M059J (cell line): ENCODE data around the gene AKR1D1. TPM values are rescaled to one million over a fixed set of nuclear protein-coding genes. Genes with fewer than 3 reads are reported as not detected.
"Not testable (repeated sequence)": the region's sequence is repeated elsewhere in the genome, so short reads cannot be mapped to it uniquely, and the experiment has no call there.

Source experiments
- DNase-seq: peaks from one replicate; pipeline ENCODE4 v3.0.0-alpha.2; 2012; ENCODE audit warnings: low read depth
- total RNA-seq: library from RNA; depleted of rRNA; stranded (reverse); fragments of >200 nt; shearing (Covaris generic); gene quantifications from 2 replicates; pipeline ENCODE4 v1.2.3, GENCODE V29; 2014

Gene AKR1D1
- total RNA-seq, 1 experiment from 2014 or later = not detected

DNA sequence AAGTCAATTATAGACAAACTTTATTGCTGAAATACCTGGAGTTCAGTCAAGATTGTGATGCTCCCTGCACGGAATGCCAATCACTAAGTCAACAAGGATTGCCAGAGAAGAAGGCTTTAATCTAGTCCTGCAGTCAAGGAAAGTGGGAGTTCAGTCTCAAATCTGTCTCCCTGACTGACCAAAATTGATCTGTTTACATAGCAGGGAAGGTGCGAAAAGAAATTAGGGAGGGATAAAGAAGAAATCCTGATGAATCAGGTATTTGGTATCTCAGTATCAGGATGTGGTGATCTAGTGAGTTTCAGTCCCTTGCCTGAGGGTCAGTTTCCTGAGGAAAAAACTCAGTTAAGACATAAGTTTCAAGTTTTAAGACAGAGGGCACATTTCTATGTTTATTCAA, 2.1 kb upstream of the AKR1D1 start:
- DNase-seq = peak; percentile 83

DNA sequence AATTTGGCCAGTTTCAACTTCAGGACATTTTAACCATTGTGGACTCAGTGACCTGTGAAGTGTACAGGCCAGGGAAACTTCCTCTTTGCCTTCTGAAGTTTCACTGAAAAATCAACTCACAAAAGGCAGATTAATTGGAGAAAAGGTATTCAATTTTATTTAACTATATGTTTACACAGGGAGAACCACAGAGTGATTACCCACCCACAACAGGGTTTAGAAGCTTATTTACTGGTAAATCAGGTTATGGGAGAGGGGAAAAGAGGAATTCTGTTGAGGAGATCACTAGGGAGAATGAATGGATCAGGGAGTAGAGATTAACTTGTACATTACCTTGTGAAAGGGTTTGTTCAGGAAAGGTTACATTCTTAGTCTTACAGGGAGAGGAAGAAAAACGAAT, 1.7 kb upstream of the AKR1D1 start:
- no peak for DNase-seq

DNA sequence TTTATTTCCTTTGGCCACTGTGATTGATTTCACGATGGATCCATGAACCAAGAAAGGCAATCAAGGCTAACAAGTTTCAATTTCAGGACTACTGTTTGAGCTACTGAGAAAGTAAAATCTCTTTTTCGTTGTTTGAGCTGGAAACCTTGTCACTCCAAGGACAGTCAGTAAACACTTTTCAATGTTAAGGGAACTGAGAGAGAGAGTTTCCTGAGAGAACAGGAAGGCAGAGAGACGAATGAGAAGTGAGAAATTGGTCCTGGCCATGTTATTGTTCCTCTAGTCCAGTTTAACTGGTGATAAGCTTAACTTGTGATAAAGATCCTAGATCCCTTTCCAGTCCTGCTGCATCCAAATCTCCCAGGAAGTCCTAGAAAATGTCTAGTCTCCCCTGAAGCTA, 909 bp upstream of the AKR1D1 start:
- no peak for DNase-seq

DNA sequence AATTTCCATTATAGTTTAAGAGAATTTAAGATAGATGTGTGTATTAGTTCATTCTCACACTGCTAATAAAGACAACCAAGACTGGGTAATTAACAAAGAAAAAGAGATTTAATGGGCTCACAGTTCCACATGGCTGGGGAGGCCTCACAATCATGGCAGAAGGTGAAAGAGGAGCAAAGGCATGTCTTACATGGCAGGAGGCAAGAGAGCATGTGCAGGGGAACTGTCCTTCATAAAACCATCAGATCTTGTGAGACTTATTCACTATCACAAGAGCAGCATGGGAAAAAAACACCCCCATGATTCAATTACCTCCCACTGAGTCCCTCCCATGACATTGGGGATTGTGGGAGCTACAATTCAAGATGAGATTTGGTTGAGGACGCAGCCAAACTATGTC, 473 bp upstream of the AKR1D1 start:
- not testable (repeated sequence) for DNase-seq

DNA sequence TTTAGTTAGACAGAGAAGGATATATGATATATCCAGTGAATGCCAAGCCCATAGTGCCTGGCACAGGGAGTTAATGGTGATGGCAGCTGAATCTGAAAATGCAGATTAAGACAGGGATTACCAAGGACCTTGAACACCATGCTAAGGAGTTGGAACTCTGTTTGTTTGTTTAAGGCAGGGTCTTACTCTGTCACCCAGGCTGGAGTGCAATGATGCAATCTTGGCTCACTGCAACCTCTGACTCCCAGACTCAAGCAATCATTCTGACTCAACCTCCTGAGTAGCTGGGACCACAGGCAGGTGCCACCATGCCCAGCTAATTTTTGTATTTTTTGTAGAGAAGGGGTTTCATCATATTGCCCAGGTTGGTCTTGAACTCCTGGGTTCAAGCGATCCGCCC, 1.6 kb downstream of the AKR1D1 start:
- peak; percentile 65 for DNase-seq

DNA sequence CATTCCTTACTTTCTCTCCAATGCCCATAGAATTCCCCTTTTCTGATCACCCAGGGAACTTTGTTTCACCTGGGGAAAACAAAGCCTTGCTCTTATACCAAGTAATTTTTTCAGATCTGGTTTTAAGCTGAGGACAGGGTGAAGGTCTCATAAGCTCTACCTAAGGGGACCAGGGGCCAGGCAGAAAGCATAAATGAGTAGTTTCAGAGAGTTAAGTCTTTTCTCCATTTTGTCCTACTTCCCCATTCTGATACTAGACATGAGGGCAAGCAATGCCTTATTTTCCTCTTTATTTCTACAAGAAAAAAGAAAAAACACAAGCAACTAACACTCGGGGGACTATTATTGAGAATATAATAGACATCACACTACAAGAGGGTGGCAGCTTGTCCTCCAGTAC, 2.9 kb downstream of the AKR1D1 start:
- DNase-seq = no peak

DNA sequence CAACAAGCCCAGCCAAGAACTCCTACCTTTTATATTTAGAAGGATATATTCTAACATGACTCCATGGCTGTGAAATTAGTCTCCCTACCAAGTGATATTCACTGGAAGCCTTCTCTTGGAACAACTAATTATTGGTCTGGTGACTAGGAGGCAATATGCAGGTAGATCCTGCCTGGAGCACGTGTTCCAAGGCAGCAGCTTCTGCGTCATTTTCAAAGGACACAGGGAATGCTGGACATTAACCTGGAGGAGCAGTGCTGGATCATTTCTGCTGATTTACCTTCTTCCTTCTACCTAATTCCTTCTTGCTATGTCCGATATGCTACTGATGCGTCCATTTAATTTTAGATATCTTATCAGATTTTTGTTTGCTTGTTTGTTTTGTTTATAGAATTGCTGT, 5.6 kb downstream of the AKR1D1 start:
- no peak for DNase-seq

DNA sequence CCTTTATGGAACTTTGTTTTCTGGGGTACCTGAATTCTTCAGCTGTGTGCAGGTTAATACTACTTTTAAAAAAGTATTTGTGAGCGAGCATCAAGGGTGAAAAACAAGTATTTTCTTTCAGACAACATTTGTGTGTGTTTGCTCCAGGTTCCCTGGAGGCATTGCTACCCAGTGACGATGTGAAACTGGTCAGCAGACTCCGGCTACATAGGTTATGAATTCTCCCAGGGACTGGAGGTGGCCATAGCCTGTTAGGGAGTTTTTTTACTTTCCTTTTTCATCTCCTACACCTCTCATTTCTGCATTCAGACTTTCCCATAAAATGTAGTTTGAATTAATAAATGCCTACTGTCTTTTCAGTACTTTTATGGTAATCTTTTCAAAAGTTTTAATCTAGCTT, 7.6 kb downstream of the AKR1D1 start:
- no peak for DNase-seq

DNA sequence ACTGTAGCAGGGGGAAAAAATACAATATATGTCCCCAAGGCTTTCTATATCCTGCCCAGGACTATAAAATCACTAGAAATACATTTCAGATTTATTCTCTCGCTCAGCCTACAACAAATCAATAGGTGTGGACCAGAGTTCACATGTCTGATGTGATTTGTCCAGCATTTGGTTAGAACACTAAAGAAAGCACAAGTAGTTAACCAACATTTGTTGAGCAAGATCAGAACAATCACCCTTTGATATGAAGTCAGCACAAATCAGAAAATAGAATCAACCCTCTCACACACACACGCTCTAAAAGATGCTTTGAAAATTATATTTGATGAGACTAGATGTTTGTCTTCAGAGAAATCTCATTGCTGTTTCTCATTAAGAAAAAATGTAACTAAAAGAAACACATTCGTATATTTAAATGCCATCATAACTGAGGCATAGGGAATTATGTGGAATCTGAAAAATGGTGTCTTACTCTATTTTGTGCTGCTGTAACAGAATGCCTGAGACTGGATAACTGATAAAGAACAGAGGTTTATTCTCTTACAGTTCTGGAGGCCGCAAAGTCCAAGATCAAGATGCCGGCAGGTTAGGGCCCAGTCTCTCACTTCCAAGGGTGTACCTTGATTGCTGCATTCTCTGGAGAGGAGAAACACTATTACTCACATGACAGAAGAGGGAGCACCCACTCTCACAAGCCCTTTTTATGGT, 10.5 kb downstream of the AKR1D1 start:
- no peak for DNase-seq

DNA sequence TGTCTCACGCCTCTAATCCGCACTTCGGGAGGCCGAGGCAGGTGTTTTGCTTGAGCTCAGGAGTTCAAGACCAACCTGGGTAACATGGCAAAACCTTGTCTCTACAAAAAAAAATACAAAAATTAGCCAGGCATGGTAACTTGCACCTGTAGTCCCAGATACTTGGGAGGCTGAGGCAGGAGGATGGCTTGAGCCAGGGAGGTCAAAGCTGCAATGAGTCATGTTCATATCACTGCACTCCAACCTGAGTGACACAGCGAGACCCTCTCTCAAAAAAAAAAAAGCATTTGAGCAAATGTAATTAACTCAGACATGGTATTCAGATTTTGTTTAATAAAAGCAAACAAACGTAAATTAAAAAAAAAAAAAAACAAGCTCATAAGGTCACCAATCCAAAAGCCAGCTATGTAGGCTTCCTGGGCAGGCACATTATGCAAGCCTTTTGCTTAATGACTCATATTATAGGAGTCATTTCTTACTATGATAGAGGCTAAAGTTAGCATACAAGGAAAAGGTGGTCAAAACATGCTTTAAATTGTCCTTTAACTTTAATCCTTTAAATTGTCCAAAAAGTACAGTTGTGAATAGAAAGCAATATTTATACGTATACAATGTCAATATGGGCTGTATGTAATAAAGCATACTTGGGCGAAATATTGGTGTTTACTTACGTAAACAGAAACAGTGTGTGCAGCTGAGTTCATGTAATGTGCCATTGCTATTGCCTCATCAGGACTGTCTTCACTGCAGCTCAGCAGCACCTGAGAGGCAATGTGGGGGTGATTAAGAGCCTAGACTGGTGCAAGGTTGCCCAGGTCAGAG, 13.0 kb downstream of the AKR1D1 start:
- peak; percentile 71 for DNase-seq

DNA sequence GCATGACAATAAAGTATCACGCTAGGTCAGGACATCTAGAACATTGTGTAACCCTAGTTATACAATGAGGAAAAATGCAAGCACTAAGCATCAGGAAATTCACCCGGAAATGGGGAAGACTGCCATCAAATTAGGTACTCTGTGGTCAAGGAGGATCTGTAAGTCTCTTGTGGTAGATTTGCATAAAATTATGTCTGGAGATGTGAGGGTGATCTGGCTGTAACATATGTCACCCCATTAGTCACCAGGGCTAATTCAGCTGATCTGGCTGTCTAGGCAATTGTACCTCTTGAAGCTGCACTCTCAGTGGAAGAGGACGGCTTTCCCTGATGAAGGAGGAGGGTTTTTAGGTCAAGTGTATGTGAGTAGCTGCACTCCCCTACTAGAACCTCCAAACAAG, 14.8 kb downstream of the AKR1D1 start:
- DNase-seq = peak; percentile 67

DNA sequence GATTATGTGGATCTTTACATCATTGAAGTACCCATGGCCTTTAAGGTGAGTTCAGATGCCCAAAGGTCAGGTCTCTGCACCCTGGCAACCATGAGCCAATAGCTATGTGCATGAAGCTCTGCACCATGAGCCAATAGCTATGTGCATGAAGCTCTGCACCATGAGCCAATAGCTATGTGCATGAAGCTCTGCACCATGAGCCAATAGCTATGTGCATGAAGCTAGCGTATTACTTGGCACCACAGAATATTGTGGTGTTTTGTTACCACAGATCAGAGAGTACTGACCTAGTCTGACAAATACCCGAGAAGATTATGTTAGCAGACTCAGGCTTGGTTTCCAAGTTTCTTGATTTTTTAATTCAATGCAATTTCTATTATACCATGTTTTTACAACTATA, 15.6 kb downstream of the AKR1D1 start:
- DNase-seq = not testable (repeated sequence)

DNA sequence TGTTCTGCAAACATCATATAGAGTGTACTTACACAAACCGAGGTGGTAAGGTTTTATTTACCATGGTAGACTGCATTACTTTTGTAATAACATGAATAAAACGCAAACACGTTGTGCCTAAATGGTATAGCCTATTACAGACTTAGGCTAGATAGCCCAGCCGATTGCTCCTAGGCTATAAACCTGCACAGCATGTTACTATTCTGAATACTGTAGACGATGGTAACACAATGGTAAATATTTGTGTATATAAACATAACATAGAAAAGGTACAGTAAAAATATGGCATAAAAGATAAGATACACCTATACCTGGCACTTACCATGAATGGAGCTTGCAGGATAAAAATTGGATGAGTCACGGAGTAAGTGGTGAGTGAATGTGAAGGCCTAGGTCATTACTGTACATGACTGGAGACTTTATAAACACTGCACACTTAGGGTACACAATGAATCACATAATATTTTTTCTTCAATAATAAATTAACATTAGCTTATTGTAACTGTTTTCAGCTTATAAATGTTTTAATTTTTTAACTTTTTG, 16.3 kb downstream of the AKR1D1 start:
- DNase-seq = peak; percentile 62

DNA sequence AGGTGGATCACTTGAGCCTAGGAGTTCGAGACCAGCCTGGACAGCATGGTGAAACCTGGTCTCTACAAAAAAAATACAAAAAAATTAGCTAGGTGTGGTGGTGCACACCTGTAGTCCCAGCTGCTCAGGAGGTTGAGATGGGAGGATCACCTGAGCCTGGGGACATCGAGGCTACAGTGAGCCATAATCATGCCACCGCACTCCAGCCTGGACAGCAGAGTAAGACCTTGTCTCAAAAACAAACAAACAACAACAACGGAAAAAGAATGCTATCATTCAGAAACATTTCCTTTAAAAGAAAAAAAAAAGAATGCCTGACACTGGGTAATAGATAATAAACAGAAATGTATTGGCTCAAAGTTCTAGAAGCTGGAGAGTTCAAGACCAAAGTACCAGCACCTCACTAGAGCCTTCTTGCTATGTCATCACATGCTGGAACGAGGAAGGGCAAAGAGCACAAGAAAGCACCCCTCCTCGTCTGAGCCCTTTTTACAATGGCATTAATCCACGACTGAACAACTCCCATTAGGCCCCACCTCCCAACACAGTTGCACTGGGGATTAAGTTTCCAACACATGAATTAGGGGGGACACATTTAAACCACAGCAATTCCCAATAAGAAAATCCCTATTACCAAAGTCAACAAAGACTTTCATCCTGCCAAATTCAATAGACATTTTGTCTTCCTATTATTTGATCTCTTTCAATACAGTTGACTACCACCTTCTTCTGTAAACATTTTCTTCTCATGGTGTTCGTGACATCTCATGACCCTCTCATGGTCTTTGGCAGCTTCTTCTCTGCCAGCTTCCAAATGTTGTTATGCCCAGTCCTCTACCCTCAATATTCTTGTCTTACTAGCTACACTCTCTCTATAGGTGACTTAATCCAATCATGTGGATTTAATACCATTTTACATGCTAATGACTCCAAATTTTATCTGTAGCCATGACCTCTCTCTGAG, 20.0 kb downstream of the AKR1D1 start:
- DNase-seq = no peak

DNA sequence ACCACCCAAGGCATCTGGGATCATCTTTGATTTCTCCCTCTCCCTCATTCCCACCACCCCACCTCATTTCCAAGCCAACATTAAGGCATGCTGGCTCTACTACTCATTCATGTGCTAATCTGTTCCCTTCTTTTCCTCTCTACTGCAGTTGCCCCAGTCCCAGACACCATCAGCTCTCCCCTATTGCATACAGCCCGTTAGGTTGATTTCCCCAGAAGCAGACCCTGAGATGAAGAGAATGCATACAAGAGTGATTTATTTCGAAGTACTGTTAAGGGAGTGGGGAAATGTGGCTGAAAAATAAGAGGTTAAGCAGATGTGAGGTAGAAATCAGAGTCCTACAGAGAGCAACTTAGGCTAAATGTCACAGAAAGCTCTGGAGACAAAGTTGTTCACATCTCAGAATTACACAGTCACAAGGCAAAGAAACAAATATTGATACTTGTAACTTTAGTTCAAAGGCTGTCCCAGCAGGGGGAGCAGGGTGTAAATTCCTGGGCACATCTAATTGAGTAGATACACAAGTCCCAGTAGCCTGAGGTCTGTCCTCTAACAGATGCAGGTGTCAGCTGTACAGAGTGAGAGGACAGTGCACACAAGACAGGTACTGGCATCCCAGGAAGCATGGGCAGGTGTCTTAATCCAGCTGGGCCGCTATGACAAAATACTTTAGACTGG, 20.9 kb downstream of the AKR1D1 start:
- DNase-seq = peak; percentile 36

DNA sequence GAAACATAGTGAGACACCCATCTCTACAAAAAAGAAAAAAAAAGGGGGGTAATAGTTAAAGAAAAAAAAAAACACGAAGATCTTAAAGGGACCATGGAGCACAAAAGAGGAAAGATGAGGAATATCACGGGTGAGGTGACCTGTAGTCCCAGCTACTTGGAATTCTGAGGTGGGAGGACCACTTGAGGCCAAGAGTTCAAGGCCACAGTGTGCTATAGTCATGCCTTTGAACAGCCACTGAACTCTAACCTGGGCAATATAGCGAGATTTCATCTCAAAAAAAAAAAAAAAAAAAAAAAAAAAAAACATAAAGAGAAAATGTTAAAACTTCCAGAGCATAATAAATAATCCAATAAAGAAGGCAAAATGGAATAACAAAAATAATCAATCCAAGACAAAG, 23.6 kb downstream of the AKR1D1 start:
- DNase-seq = no peak

DNA sequence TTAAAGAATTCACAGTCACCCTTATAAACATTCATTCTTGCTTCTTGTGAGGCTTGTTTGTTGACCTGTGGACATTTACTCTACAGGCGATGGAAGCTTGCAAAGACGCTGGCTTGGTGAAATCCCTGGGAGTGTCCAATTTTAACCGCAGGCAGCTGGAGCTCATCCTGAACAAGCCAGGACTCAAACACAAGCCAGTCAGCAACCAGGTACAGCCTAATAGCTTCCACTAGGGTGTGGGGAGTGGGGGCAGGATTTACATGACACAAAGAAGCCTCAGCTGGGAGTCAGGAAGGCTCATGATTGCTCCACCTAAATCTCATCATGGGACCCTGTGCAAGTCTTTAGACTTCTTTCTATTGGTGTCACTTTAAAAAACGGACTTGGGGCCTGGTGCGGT, 29.0 kb downstream of the AKR1D1 start:
- DNase-seq = peak; percentile 13

DNA sequence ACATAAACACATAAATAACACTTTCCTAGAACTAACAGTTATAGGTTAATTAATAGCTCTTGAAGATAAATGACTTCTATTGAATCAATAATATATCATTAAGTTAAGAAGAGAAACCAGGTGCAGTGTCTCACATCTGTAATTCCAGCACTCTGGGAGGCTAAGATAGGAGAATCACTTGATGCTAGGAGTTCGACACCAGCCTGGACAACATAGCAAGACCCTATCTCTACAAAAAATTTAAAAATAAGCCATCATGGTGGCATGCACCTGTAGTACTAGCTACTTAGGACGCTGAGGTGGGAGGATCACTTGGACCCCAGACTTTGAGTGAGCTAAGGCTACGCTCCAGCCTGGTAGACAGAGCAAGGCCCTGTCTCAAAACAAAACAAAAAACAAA, 38.8 kb downstream of the AKR1D1 start:
- no peak for DNase-seq

DNA sequence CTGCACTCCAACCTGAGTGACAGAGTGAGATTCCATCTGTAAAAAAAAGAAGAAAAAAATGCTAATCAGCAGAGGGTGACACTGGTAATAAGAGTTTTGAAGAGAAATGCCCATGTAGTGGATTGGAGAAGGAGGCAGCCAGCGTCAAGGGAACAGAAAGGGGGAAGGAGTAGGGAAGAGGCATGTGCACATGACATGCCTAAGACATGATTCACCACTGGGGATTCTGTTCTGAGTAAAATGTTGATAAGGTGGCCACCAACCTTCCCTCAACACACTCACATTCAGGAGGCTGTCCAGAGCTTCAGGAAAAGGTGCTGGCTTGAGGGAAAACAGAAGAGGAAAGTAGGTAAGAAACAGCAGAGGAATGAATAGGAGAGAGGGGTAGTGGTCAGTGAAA, 39.9 kb downstream of the AKR1D1 start:
- peak; percentile 86 for DNase-seq

DNA sequence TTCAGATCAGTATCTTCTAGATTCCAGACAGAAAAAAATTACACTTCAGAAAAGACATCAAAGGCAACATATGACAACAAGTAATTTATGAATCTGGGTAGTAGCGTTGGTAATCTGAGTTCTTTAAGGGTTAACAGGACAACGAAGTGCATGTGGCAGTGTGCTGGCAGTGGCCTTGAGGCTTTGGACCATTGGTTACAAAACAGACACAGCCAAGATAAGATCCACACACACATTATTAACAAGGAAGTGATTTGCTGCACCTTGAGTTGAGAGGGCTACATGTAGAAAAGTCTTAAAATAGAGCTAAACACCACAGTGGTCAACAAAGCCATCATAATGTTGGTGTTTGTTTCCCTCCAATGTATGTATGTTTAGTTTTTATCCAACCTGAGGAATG, 40.6 kb downstream of the AKR1D1 start:
- DNase-seq = no peak

DNA sequence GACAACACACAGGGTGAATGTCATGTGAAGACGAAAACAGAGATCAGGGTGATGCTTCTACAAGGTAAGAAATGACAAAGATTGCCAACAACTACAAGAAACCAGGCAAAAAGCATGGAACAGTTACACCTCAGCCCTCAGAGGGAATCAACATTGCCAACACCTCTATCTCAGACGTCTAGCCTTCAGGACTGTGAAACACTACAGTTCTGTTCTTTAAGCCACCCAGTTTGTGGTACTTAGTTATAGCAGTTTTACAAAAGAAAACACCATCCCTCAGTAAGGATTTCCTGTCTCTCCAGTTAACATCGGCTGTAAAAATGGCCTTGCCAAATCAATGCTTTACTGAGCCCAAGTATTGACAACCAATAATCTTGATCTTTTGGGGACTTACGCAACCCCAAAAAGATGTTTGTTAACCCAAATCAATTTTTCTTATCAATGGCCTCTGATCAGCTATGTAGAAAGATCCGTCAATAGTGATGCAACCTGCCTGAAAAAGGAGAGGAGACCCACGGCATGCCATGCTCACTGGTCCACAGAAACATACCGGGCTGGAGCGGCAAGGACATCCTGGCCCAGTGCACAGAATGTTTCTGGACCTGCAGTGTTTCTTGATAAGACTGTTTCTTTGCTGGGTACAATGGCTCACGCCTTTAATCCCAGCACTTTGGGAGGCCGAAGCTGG, 44.0 kb downstream of the AKR1D1 start:
- DNase-seq = no peak
